Measurements from ENCODE around the gene CDC16.
A peak's percentile ranks its signal among the peaks of the same experiment; 100 is the strongest.
"Not testable (repeated sequence)": the region's sequence is repeated elsewhere in the genome, so short reads cannot be mapped to it uniquely, and the experiment has no call there.

Gene CDC16, protein sequence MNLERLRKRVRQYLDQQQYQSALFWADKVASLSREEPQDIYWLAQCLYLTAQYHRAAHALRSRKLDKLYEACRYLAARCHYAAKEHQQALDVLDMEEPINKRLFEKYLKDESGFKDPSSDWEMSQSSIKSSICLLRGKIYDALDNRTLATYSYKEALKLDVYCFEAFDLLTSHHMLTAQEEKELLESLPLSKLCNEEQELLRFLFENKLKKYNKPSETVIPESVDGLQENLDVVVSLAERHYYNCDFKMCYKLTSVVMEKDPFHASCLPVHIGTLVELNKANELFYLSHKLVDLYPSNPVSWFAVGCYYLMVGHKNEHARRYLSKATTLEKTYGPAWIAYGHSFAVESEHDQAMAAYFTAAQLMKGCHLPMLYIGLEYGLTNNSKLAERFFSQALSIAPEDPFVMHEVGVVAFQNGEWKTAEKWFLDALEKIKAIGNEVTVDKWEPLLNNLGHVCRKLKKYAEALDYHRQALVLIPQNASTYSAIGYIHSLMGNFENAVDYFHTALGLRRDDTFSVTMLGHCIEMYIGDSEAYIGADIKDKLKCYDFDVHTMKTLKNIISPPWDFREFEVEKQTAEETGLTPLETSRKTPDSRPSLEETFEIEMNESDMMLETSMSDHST

GRCh38 chr13:114234645-114235421 is at the start of gene CDC16:
Gene CDC16 (plus strand): TSS chr13:114234897. CDS start chr13:114235085, 188 bp downstream.
- peak; percentile 72 to 74 for DNase-seq (ENCODE audit: extremely low read depth in 1 of 2, low read depth in 1 of 2)

- DNase-seq (ENCODE audit: extremely low read depth in 1 of 2, low read depth in 1 of 2), result no peak
These were observed 49.3 kb upstream of the CDC16 start for GRCh38 chr13:114185182-114185971.

DNA sequence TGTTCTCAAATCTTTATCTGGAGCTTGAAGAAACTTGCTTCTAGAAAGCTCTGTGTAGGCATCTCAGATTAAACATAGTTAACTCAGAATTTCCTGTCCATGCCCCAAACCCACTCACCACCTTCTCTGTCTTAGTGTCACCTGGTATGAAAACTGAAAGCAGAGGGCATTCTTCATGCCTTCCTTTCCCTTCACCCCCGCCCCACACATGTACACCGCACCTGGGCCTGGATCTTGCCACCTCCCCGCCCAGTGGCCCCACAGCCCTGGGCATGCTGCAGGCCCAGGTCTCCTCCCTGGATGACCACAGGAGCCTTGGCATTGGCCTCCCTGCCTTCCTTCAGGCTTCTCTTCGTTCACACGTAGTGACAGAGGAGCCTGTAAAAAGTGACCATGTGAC is 39.8 kb upstream of the CDC16 start:
- DNase-seq (ENCODE audit: extremely low read depth in 1 of 2, low read depth in 1 of 2), result no peak

DNA sequence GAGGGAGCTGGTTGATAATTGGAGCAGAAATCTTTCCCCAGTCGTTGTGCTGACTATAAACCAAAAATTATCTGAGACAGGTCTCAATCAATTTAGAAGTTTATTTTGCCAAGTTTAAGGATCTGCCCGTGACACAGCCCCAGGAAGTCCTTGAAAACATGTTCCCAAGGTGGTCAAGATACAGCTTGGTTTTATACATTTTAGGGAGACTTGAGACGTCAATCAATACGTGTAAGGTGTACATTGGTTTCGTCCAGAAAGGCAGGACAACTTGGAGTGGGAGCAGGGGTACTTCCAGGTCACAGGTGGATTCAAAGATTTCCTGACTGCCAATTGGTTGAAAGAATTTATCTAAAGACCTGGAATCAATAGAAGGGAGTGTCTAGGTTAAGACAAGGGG is 38.1 kb upstream of the CDC16 start:
- DNase-seq (ENCODE audit: extremely low read depth in 1 of 2, low read depth in 1 of 2), result no peak

- no peak for DNase-seq (ENCODE audit: extremely low read depth in 1 of 2, low read depth in 1 of 2)
These were observed 36.1 kb upstream of the CDC16 start for GRCh38 chr13:114198556-114198955.

DNA sequence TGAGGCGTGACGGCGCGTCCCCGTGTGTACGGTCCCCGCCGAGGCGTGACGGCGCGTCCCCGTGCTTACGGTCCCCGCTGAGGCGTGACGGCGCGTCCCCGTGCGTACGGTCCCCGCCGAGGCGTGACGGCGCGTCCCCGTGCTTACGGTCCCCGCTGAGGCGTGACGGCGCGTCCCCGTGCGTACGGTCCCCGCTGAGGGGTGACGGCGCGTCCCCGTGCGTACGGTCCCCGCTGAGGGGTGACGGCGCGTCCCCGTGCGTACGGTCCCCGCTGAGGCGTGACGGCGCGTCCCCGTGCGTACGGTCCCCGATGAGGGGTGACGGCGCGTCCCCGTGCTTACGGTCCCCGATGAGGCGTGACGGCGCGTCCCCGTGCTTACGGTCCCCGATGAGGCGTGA is 35.2 kb upstream of the CDC16 start:
- not testable (repeated sequence) for DNase-seq (ENCODE audit: extremely low read depth in 1 of 2, low read depth in 1 of 2)

DNA sequence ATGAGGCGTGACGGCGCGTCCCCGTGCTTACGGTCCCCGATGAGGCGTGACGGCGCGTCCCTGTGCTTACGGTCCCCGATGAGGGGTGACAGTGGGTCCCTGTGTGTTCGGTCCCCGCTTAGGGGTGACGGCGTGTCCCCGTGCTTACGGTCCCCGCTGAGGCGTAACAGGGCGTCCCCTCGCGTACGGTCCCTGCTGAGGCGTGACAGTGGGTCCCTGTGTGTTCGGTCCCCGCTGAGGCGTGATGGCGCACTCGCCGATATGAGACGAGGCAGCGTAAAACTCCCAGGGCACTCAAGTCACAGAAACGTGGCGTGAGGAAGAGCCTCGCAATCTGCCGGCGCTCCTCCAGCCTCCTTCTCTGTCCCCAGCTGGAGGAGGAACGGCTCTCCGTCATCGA is 34.7 kb upstream of the CDC16 start:
- no peak for DNase-seq (ENCODE audit: extremely low read depth in 1 of 2, low read depth in 1 of 2)

DNA sequence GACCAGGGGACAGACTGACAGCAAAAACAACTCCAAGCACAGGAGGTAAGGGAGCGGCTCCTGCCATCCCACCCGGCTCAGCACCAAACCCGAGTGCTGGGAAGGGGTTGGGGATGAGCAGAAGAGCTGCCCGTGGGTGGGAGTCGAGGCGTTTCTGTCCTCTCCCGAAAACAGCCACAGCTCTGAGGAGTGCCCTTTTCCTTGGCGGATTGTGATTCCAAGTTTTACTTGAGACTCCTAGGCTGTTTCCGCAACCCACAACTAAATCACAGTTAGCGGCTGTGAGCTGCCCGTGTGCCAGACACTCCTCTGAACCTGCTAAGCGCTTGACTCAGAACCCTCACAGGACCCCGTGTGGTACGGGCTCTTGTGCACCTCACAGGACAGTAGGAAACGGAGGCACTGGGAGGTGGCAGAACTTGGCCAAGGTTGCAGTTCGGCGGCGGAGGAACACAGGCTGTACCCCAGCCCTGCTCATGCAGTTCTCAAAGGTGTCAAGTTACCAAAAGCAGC is 34.2 kb upstream of the CDC16 start:
- no peak for DNase-seq (ENCODE audit: extremely low read depth in 1 of 2, low read depth in 1 of 2)

GRCh38 chr13:114202581-114202980 is 32.1 kb upstream of the CDC16 start:
- no peak for DNase-seq (ENCODE audit: extremely low read depth in 1 of 2, low read depth in 1 of 2)

- DNase-seq (ENCODE audit: extremely low read depth in 1 of 2, low read depth in 1 of 2), result no peak
These were observed 31.2 kb upstream of the CDC16 start for GRCh38 chr13:114203536-114203935.

DNA sequence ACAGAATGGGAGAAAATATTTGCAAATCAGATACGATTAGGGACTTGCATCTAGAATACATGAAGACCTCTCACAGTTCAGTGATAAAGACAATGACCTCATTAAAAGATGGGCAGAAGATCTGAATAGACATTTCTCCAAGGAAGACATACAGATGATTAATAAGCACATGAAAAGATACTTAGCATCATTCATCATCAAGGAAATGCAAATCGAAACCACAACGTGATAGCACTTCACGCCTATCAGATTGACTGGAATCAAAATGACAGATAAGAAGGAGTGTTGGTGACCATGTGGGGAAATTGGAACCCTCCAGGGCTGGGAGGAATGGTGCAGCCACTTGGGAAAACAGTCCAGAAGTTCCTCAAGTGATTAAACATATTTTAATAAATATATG is 29.8 kb upstream of the CDC16 start:
- DNase-seq (ENCODE audit: extremely low read depth in 1 of 2, low read depth in 1 of 2), result no peak

DNA sequence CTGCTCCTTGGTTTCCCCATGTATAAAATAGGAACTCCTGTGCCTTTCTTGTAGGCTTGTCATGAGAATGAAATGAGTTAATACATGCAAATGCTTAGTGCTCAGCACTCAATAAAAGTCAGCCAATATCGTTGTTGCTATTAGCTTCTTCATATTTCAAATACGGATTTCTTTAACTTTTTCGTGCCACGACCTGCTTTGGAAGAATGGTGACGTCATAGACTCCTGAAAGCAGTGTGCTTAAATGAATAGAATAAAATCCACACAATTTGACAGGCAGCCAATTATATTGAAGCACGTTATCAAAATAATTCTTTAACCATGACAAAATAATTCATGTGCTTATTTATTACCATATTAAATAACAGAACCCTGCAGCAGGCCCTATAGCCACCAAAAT is 26.6 kb upstream of the CDC16 start:
- DNase-seq (ENCODE audit: extremely low read depth in 1 of 2, low read depth in 1 of 2), result no peak

- DNase-seq (ENCODE audit: extremely low read depth in 1 of 2, low read depth in 1 of 2), result no peak
These were observed 23.1 kb upstream of the CDC16 start for GRCh38 chr13:114211446-114212157.

GRCh38 chr13:114212158-114212495 is 22.6 kb upstream of the CDC16 start:
- DNase-seq (ENCODE audit: extremely low read depth in 1 of 2, low read depth in 1 of 2), result no peak

- no peak for DNase-seq (ENCODE audit: extremely low read depth in 1 of 2, low read depth in 1 of 2)
These were observed 20.7 kb upstream of the CDC16 start for GRCh38 chr13:114213980-114214379.

- DNase-seq (ENCODE audit: extremely low read depth in 1 of 2, low read depth in 1 of 2), result no peak
These were observed 15.3 kb upstream of the CDC16 start for GRCh38 chr13:114219392-114219791.

GRCh38 chr13:114222461-114222968 is 12.2 kb upstream of the CDC16 start:
- DNase-seq (ENCODE audit: extremely low read depth in 1 of 2, low read depth in 1 of 2), result no peak

- DNase-seq (ENCODE audit: extremely low read depth in 1 of 2, low read depth in 1 of 2), result no peak
These were observed 10.5 kb upstream of the CDC16 start for GRCh38 chr13:114224201-114224600.

- DNase-seq (ENCODE audit: extremely low read depth in 1 of 2, low read depth in 1 of 2), result no peak
These were observed 9.1 kb upstream of the CDC16 start for GRCh38 chr13:114225610-114226009.

- no peak for DNase-seq (ENCODE audit: extremely low read depth in 1 of 2, low read depth in 1 of 2)
These were observed 8.6 kb upstream of the CDC16 start for GRCh38 chr13:114226088-114226487.
